Measurements from ENCODE around the gene TBCB. TPM values are rescaled to one million over a fixed set of nuclear protein-coding genes. Genes with fewer than 3 reads are reported as not detected.

The TBCB gene
- total RNA-seq, 2 donors from 2014 or later = 49.8 to 71.3 TPM

Other genes starting within 250 kb of the TBCB start
- gene APLP1, start 246.9 kb upstream of the TBCB start, total RNA-seq = 10 to 100 TPM; 40.9 to 47.0 TPM
- 1 to 10 TPM; 6.3 to 6.5 TPM for gene NFKBID, start 214.9 kb upstream of the TBCB start, total RNA-seq
- gene HCST, start 212.9 kb upstream of the TBCB start, total RNA-seq = 1 to 10 TPM in 1 of 2 donors, not detected in 1; 5.2 TPM
- 10 to 100 TPM; 19.2 to 38.6 TPM for gene TYROBP, start 207.2 kb upstream of the TBCB start, total RNA-seq
- 10 to 100 TPM; 13.2 to 14.5 TPM for gene LRFN3, start 179.1 kb upstream of the TBCB start, total RNA-seq
- gene SDHAF1, start 120.3 kb upstream of the TBCB start, total RNA-seq = 10 to 100 TPM; 33.9 to 39.2 TPM
- 1 to 10 TPM; 4.9 to 9.3 TPM for gene SYNE4, start 106.7 kb upstream of the TBCB start, total RNA-seq
- gene ALKBH6, start 101.3 kb upstream of the TBCB start, total RNA-seq = 10 to 100 TPM in 1 of 2 donors, 1 to 10 TPM in 1; 9.6 to 33.0 TPM
- gene CLIP3, start 82.6 kb upstream of the TBCB start, total RNA-seq = 1 to 10 TPM; 3.3 to 4.9 TPM
- gene THAP8, start 61.2 kb upstream of the TBCB start, total RNA-seq = 1 to 10 TPM; 1.3 to 6.0 TPM
- under 1 TPM; 0.26 to 0.33 TPM for gene WDR62, start 60.6 kb upstream of the TBCB start, total RNA-seq
- not detected for gene OVOL3, start 4.3 kb upstream of the TBCB start, total RNA-seq
- 10 to 100 TPM; 33.5 to 95.9 TPM for gene POLR2I, start 593 bp upstream of the TBCB start, total RNA-seq
- gene CAPNS1, start 24.6 kb downstream of the TBCB start, total RNA-seq = 10 to 100 TPM; 53.7 to 56.0 TPM
- gene COX7A1, start 37.0 kb downstream of the TBCB start, total RNA-seq = 10 to 100 TPM in 1 of 2 donors, 1 to 10 TPM in 1; 1.6 to 29.0 TPM
- gene ZNF565, start 99.2 kb downstream of the TBCB start, total RNA-seq = 1 to 10 TPM; 4.9 to 5.3 TPM
- 10 to 100 TPM; 23.7 to 38.7 TPM for gene ZNF146, start 99.6 kb downstream of the TBCB start, total RNA-seq

Data from body of pancreas (tissue), 2 donors.